ENCODE measurements around the gene YKT6. TPM values are rescaled to one million over a fixed set of nuclear protein-coding genes. Genes with fewer than 3 reads are reported as not detected.

YKT6 gene
- total and polyA plus RNA-seq, 2 of the 8 experiments (the other 6 are each of a cell fraction or from before 2014, with no cell fraction given) = 75.3 to 103 TPM

DNA sequence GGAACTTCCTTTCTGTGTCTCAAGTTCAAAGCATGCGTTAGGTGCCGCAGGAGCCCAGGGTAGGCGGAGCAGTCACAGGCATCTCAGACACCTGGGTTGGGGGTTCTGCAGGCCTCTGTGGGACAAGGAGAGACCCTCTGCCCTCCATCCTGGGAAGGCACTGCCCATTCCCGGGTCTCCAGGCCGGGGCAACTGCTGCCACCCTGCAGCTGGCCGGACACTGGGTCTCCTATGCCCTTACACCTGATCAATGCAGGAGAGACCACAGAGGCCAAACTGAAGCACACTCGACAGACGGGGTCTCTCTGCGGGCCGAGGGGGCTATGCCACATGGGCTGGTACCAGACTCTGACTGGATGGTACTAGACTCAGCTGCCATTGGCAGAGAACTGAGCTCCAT is 36.9 kb downstream of the YKT6 start:
- Histone ChIP-seq H2BK12ac (ENCODE audit: low read depth, low read length) (no peak overlapping the region), H3K36me3 (ENCODE audit: control insufficient read depth in 2 of 4, insufficient read depth in 4 of 4, low read length in 3 of 4) (no peaks in the 10 kb centered on the region), H3K4ac (replicated peaks; ENCODE audit: insufficient read length, low read depth, low read length) (no peak overlapping the region), H3K27me3 (replicated peaks in 1 of 4; ENCODE audit: control insufficient read depth in 3 of 4, extremely low read depth in 1 of 4, insufficient read depth in 3 of 4, low read length in 3 of 4) (no peaks in the 10 kb centered on the region), H3K4me3 (ENCODE audit: extremely low read depth in 1 of 4, insufficient read depth in 2 of 4, low read depth in 3 of 4, low read length in 4 of 4) (no peak overlapping the region), H3K18ac (ENCODE audit: extremely low read depth, low read length) (no peak overlapping the region), H3K9me3 (ENCODE audit: insufficient read depth in 2 of 2, low read depth in 1 of 2, low read length in 1 of 2) (no peaks in the 10 kb centered on the region), H2BK15ac (ENCODE audit: low read length) (no peak overlapping the region), H4K5ac (ENCODE audit: insufficient read length, low read depth, low read length) (no peak overlapping the region), H4K91ac (replicated peaks; ENCODE audit: insufficient read length, low read length) (no peak overlapping the region), H2AK5ac (ENCODE audit: low read depth, low read length) (no peak overlapping the region), H4K8ac (ENCODE audit: extremely low read depth, insufficient read depth, low read length) (no peak overlapping the region), H2BK5ac (ENCODE audit: low read depth, low read length) (no peak overlapping the region), H3K4me2 (ENCODE audit: insufficient read depth in 1 of 2, low read depth in 2 of 2, low read length in 2 of 2) (no peak overlapping the region), H3K14ac (ENCODE audit: insufficient read length) (no peak overlapping the region), H3K23me2 (ENCODE audit: low read depth, low read length) (no peaks in the 10 kb centered on the region), H3K56ac (replicated peaks; ENCODE audit: insufficient read length, low read depth, low read length) (no peak overlapping the region), H3K23ac (ENCODE audit: insufficient read length) (no peak overlapping the region), H2BK20ac (ENCODE audit: low read length) (no peak overlapping the region), H3K79me2 (ENCODE audit: control insufficient read depth in 1 of 2, insufficient read depth in 2 of 2, low read length in 2 of 2) (no peaks in the 10 kb centered on the region), H3K9ac (replicated peaks in 1 of 4; ENCODE audit: extremely low read depth in 1 of 4, low read depth in 3 of 4, low read length in 3 of 4) (no peak overlapping the region), H2AFZ (ENCODE audit: low read length) (no peak overlapping the region), H3K4me1 (replicated peaks in 1 of 4; ENCODE audit: control insufficient read depth in 3 of 4, insufficient read depth in 4 of 4, low read length in 3 of 4) (peaks cover 0 to 2% (median 0%) of the 10 kb centered on the region in 4 experiments; a peak in 2 of 7 replicates), H2BK120ac (replicated peaks; ENCODE audit: low read depth, low read length) (no peak overlapping the region), H3K79me1 (ENCODE audit: low read depth, low read length) (no peaks in the 10 kb centered on the region), H4K20me1 (replicated peaks in 1 of 2; ENCODE audit: control insufficient read depth in 1 of 2, insufficient read depth in 2 of 2, low read length in 2 of 2) (no peaks in the 10 kb centered on the region), H3K27ac (ENCODE audit: low read depth, low read length) (no peak overlapping the region)
- FAIRE-seq (no peak), DNase-seq (ENCODE audit: low read depth in 1 of 2, low spot score in 2 of 2) (no peak)
- ChIA-PET POLR2A (ENCODE audit: partially characterized antibody) (interaction anchor here (0.6 kb wide), 1 partner anchor 522 kb away, joined by 3 read pairs; no protein-coding TSS in a partner anchor), CTCF (ENCODE audit: partially characterized antibody) (interaction anchor here (0.7 to 3.2 kb wide), 7 partner anchors 10 to 89 kb away, joined by 3 to 15 read pairs (median 5); no protein-coding TSS in a partner anchor)
- TF ChIP-seq EP300 (IDR thresholded peaks at IDR 0.05; ENCODE audit: borderline replicate concordance in 1 of 2, low read depth in 2 of 2, low read length in 2 of 2) = no peak
- TF ChIP-seq ZNF274 (IDR thresholded peaks at IDR 0.05; ENCODE audit: borderline replicate concordance, extremely low read depth, low read length) = no peak
- TF ChIP-seq CTBP2 (IDR thresholded peaks at IDR 0.05; ENCODE audit: borderline replicate concordance, insufficient read depth, insufficient read length, low read length) = no peak
- no peak for TF ChIP-seq GABPA (IDR thresholded peaks at IDR 0.05; ENCODE audit: borderline replicate concordance, insufficient read depth, low read length)
- no peak for TF ChIP-seq TBP (IDR thresholded peaks at IDR 0.05; ENCODE audit: low read depth, low read length)
- TF ChIP-seq CHD1 (IDR thresholded peaks at IDR 0.05; ENCODE audit: low read depth, low read length) = no peak
- TF ChIP-seq SIRT6 (IDR thresholded peaks at IDR 0.05; ENCODE audit: low read length) = no peak
- no peak for TF ChIP-seq TCF12 (IDR thresholded peaks at IDR 0.05; ENCODE audit: low read depth, low read length)
- TF ChIP-seq GTF2F1 (IDR thresholded peaks at IDR 0.05; ENCODE audit: borderline replicate concordance, low read depth, low read length) = no peak
- WGBS, 2 experiments (ENCODE audit: extremely low coverage in 1 of 2, insufficient coverage in 1 of 2, insufficient read length in 1 of 2, insufficient replicate concordance in 2 of 2, low coverage in 1 of 2, low lambda C conversion rate in 2 of 2, missing lambda C conversion rate in 1 of 2) = 89% methylated on average over 10 of the region's 10 CpGs; no CpG with 5 or more reads in 1 of the 2 experiments

Measured in H1 (cell line).